SK-N-MC (cell line): Measurements from ENCODE around the gene ADGRF3.
"Not testable (repeated sequence)": the region's sequence is repeated elsewhere in the genome, so short reads cannot be mapped to it uniquely, and the experiment has no call there.

Experiments
- DNase-seq: peaks from one replicate; pipeline ENCODE4 v3.0.0-alpha.2; 2011; ENCODE audit warnings: low read depth, low spot score
- H3K27ac ChIP-seq: fragments of 200-600 bp; sonication (generic); 2 replicates; pipeline ENCODE4 v1.5.1; 2016; ENCODE audit warnings: mixed run types
- H3K36me3 ChIP-seq: fragments of 200-600 bp; sonication (generic); 2 replicates; pipeline ENCODE4 v1.6.1; 2017; ENCODE audit warnings: antibody characterized with exemption, low read length, mixed read lengths; ENCODE audit not compliant: insufficient read depth
- H3K4me3 ChIP-seq: fragments of 200-600 bp; sonication (generic); 2 replicates; pipeline ENCODE4 v1.5.1; 2016
- H3K9ac ChIP-seq: fragments of 200-600 bp; sonication (generic); 2 replicates; pipeline ENCODE4 v1.8.0; 2017; ENCODE audit warnings: mixed run types, mixed read lengths; ENCODE audit not compliant: insufficient read length
- H3K9me3 ChIP-seq: fragments of 200-600 bp; sonication (generic); 2 replicates; pipeline ENCODE4 v1.6.1; 2017; ENCODE audit warnings: low read depth, mild to moderate bottlenecking, antibody characterized with exemption, low read length, moderate library complexity, mixed read lengths
- EZH2 ChIP-seq: fragments of 200-600 bp; sonication (generic); IDR thresholded peaks from one replicate; pipeline ENCODE4 v1.6.1; 2017; ENCODE audit warnings: antibody characterized with exemption
- FOXP2 ChIP-seq: optimal IDR thresholded peaks from 2 replicates; pipeline ENCODE3; 2011; ENCODE audit warnings: mild to moderate bottlenecking, moderate library complexity; ENCODE audit not compliant: insufficient read depth; ENCODE audit errors: extremely low read length, control extremely low read depth
- POLR2AphosphoS5 ChIP-seq: IDR thresholded peaks from 2 replicates; pipeline ENCODE4 v1.6.1; 2012; ENCODE audit warnings: mild to moderate bottlenecking, low read depth, low read length, borderline replicate concordance

Gene ADGRF3

DNA sequence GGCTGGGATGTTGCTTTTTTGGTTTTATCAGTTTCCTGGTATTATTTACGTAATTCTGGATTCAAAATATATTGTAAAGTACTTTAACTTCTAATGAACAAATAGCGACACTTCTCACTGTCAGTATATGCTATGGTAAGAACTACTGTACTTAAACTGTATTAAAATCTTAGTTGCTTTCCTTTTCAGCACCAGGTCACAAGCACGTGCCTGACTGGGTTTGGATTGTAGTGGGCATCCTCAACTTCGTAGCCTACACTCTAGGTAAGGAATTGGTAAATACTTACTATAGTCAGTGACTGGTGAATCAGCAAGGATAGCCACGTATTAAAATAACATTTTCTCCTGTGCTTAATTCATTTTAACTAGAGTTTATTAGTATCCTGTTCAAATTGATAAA is 20.4 kb upstream of the ADGRF3 start:
- no peaks in the 10 kb centered on the region for H3K9me3 ChIP-seq
- H3K4me3 ChIP-seq: no peak overlapping the region
- H3K36me3 ChIP-seq: peaks cover 25% of the 10 kb centered on the region
- TF ChIP-seq POLR2AphosphoS5: no peak
- TF ChIP-seq FOXP2: no peak
- no peak for TF ChIP-seq EZH2
- H3K9ac ChIP-seq: no peak overlapping the region
- no peak overlapping the region for H3K27ac ChIP-seq
- DNase-seq: no peak

DNA sequence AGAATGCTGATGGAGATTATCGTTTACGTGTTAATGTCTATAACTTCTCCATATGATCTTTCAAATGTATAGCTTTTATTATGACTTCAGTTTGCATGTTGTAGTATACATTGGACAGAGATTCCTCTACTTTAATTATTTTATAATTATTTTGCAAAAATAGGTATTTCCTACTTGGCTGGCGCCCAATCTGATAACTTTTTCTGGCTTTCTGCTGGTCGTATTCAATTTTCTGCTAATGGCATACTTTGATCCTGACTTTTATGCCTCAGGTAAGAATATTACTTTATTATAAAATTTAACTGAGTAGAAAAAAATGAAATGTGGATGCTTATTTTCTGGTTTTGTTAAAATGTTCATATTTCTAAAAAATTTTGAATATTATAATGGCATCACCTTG is 18.1 kb upstream of the ADGRF3 start:
- no peak for TF ChIP-seq FOXP2
- no peak for TF ChIP-seq POLR2AphosphoS5
- TF ChIP-seq EZH2: no peak
- Histone ChIP-seq H3K9ac (no peak overlapping the region), H3K27ac (no peak overlapping the region), H3K9me3 (no peaks in the 10 kb centered on the region), H3K36me3 (peaks cover 25% of the 10 kb centered on the region), H3K4me3 (no peak overlapping the region)
- DNase-seq: no peak

DNA sequence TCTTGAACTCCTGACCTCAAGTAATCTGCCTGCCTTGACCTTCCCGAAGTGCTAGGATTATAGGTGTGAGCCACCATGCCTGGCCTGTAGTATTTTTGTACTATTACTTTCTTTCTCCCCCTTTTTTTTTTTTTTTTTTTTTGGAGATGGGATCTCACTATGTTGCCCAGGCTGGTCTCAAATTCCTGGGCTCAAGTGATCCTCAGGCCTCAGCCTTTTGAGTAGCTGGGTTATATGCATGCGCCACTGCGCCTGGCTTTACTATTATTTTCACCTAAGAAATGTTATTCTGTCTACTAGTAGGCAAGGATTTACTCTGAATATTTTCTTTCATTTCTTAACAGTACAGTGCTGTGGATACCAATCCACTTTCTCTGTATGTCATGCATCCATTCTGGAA is 17.4 kb upstream of the ADGRF3 start:
- Histone ChIP-seq H3K27ac (no peak overlapping the region), H3K4me3 (no peak overlapping the region), H3K9me3 (no peaks in the 10 kb centered on the region), H3K9ac (no peak overlapping the region), H3K36me3 (peaks cover 20% of the 10 kb centered on the region)
- TF ChIP-seq POLR2AphosphoS5: no peak
- no peak for TF ChIP-seq EZH2
- TF ChIP-seq FOXP2: no peak
- DNase-seq: no peak

DNA sequence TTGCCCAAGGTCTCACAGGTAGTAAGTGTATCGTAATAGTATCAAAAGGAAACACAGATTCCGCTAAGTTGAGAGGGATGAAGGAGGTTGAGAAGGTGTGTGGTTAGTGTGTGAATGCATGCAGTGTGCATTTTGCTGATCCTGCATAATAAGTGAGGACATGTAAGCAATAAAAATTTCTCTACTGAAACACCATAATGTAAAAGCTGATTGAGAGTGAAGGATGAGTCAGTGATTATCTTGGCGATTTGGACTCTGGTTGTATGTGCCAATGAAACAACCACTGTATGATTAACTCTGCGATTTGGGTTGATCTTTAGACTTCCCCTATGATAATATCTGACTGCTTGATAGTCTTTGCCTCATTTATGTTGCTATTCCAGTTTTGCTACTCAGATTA is 16.7 kb upstream of the ADGRF3 start:
- no peaks in the 10 kb centered on the region for H3K9me3 ChIP-seq
- no peak for TF ChIP-seq POLR2AphosphoS5
- no peak for DNase-seq
- H3K27ac ChIP-seq: no peak overlapping the region
- H3K4me3 ChIP-seq: no peak overlapping the region
- peaks cover 20% of the 10 kb centered on the region for H3K36me3 ChIP-seq
- H3K9ac ChIP-seq: no peak overlapping the region

- DNase-seq: no peak
- TF ChIP-seq POLR2AphosphoS5 (no peak), FOXP2 (no peak), EZH2 (no peak)
- H3K9ac ChIP-seq: no peak overlapping the region
- peaks cover 8% of the 10 kb centered on the region for H3K36me3 ChIP-seq
- H3K9me3 ChIP-seq: no peaks in the 10 kb centered on the region
- no peak overlapping the region for H3K4me3 ChIP-seq
- no peak overlapping the region for H3K27ac ChIP-seq
Observed at GRCh38 chr2:26359886-26360473, 13.4 kb upstream of the ADGRF3 start.

DNA sequence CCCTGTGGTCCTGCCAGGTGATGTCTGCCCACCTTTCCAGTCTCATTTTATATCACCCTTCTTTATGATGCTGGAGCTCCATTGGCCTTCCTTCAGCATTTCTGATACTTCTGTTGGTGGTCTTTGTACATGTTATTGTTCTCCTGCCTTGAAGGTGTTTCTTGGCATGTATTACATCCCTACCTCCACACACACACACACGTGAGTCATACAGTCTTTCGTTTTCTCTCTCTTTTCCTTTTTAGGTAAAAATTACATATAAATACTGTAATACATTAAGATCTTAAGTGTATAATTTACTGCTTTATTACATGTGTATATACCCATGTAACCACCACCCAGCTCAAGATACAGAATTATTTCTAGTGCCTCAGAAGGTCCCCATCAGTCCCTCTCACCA is 10.2 kb upstream of the ADGRF3 start:
- Histone ChIP-seq H3K9ac (no peak overlapping the region), H3K9me3 (no peaks in the 10 kb centered on the region), H3K36me3 (peaks cover 16% of the 10 kb centered on the region), H3K27ac (no peak overlapping the region), H3K4me3 (no peak overlapping the region)
- TF ChIP-seq POLR2AphosphoS5 (no peak), EZH2 (no peak), FOXP2 (no peak)
- no peak for DNase-seq

DNA sequence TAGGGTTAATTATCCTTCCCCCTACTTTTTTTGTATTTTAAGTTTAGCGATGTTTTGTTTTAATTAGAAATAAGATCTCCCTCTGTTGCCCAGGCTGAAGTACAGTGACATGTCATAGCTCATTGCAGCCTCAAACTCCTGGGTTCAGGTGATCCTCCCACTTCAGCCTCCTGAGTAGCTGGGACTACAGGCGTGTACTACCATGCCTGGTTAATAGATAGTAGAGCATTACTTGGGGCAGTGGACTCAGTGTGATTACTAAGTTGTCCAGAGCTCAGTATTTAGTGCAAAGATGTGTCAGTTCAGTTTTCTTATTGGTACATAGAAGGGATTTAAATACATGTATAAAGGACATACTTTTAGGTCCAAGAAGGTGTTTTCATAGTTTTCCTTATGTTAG is 9.5 kb upstream of the ADGRF3 start:
- Histone ChIP-seq H3K27ac (no peak overlapping the region), H3K36me3 (peaks cover 16% of the 10 kb centered on the region), H3K9me3 (no peaks in the 10 kb centered on the region), H3K4me3 (no peak overlapping the region), H3K9ac (no peak overlapping the region)
- TF ChIP-seq POLR2AphosphoS5 (no peak), FOXP2 (no peak), EZH2 (no peak)
- DNase-seq: no peak

- Histone ChIP-seq H3K9me3 (no peaks in the 10 kb centered on the region), H3K36me3 (peaks cover 16% of the 10 kb centered on the region), H3K4me3 (no peak overlapping the region), H3K9ac (peak overlapping the region; percentile 29), H3K27ac (no peak overlapping the region; the same call in 1 of the 2 replicates)
- DNase-seq: no peak
- no peak for TF ChIP-seq EZH2
- TF ChIP-seq POLR2AphosphoS5: no peak
- TF ChIP-seq FOXP2: no peak
Observed at GRCh38 chr2:26355038-26355995, 8.7 kb upstream of the ADGRF3 start.

- DNase-seq, H3K9me3 ChIP-seq, H3K4me3 ChIP-seq, H3K27ac ChIP-seq, H3K9ac ChIP-seq: not testable (repeated sequence)
- peaks cover 16% of the 10 kb centered on the region for H3K36me3 ChIP-seq
Observed at GRCh38 chr2:26354469-26354868, 7.9 kb upstream of the ADGRF3 start.
